Measurements from ENCODE around the gene SLC34A2.

Gene SLC34A2

DNA sequence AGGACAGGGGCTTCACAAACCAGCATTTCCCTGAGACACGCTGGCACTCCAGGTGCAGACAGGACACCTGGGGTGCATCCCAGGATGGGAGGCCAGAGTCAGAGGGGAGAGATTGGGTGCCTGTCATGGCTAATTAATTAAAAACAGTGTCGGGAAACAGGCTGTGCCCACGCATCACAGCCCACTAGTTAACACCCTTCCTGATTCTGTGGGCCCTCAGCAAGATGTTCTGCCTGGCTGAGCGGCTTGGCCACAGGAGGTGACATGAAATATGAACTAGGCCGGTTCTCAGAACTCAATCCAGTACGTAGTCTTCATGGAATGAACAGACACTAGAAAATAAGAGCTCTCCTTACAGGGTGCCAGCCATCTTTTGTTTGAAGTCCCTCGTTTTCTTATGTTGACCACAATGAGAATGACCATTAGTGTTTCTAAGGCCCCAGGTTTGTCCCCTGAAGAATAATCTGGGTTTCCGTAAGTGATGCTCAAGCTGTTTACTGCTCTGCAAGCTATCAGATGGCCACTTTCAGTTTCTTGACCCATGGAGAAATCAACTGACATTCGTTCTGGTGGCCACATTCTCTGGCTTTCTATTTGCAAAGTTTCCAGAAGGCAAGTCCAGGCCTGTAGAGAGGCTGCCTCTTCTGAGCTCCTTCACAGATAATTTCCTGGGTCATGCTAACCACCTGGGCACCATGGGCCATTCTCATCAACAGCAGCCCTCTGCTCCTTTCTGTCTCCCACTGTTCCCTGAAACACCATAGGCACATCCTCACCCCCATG is 72.3 kb downstream of the SLC34A2 start:
- no peak for DNase-seq
